HFF-Myc (cell line): ENCODE results near the gene PNMA6E.

Experiments
- DNase-seq: peaks from one replicate; pipeline ENCODE4 v3.0.0-alpha.2; 2011; ENCODE audit warnings: low read depth; ENCODE audit errors: extremely low read depth
- H3K4me3 ChIP-seq: replicated peaks from 2 replicates; pipeline ENCODE4 v1.5.1; 2011; ENCODE audit warnings: low read depth, mild to moderate bottlenecking, control low read depth, low read length
- TF ChIP-seq, protein P1 (sequence below): IDR thresholded peaks from 2 replicates; pipeline ENCODE4 v1.5.1; 2012; ENCODE audit warnings: mild to moderate bottlenecking, low read depth, low read length, control low read depth; ENCODE audit errors: missing control alignments

Gene PNMA6E

DNA sequence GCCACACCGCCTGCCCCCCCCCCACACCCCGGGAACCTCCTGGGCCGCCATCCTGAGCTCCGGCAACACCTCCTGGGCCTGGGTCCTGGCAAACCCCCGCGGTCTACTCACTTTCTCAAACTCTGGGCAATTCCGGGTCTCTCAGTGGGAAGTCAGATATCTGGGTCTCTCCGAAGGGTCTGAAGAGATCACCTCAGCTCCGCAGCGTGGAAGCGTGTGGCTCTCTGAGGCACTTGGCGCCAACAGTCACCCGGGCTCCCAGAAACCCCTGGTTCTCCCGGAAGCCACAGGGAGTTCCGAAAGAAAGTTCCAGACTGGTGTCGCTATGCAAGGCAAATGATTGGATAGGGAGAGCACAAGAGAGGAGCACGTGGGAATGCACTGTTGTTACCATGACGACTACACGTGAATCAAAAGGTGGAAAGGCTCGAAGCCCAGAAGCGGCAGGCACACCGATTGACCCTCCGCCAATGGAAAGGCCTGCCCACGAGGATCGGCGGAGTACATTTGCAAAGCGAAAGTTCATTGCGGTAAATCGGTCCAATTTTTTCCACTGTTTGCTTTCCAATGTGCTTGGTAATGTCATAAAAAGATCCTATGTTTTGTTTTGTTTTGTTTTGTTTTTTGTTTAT, at the start of gene PNMA6E:
Gene PNMA6E (minus strand): TSS at position 218 of the 632 bp plus-strand sequence. CDS start 2,501 bp downstream, outside the sequence.
- no peak for DNase-seq
- TF ChIP-seq, protein P1, sequence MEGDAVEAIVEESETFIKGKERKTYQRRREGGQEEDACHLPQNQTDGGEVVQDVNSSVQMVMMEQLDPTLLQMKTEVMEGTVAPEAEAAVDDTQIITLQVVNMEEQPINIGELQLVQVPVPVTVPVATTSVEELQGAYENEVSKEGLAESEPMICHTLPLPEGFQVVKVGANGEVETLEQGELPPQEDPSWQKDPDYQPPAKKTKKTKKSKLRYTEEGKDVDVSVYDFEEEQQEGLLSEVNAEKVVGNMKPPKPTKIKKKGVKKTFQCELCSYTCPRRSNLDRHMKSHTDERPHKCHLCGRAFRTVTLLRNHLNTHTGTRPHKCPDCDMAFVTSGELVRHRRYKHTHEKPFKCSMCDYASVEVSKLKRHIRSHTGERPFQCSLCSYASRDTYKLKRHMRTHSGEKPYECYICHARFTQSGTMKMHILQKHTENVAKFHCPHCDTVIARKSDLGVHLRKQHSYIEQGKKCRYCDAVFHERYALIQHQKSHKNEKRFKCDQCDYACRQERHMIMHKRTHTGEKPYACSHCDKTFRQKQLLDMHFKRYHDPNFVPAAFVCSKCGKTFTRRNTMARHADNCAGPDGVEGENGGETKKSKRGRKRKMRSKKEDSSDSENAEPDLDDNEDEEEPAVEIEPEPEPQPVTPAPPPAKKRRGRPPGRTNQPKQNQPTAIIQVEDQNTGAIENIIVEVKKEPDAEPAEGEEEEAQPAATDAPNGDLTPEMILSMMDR = no peak
- H3K4me3 ChIP-seq = no peak within 1 kb of the TSS

DNA sequence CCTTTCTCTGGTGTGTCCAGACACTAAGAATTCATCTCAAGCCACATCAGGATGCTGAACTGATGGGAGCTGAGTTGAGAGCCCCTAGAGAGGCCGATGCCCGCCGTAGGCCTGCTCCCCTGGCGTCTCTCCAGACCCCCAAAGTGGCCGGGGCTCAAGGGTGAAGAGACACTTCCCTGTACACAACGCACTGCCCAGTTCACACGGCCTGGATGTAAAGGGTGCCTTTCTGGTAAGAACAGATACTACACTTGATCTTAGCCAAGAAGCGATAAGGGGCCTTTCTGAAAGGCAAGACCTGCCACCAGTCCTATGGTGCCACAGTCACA, 49.8 kb upstream of the PNMA6E start:
- DNase-seq = no peak
- H3K4me3 ChIP-seq = no peak overlapping the region
- TF ChIP-seq, protein P1 = no peak

DNA sequence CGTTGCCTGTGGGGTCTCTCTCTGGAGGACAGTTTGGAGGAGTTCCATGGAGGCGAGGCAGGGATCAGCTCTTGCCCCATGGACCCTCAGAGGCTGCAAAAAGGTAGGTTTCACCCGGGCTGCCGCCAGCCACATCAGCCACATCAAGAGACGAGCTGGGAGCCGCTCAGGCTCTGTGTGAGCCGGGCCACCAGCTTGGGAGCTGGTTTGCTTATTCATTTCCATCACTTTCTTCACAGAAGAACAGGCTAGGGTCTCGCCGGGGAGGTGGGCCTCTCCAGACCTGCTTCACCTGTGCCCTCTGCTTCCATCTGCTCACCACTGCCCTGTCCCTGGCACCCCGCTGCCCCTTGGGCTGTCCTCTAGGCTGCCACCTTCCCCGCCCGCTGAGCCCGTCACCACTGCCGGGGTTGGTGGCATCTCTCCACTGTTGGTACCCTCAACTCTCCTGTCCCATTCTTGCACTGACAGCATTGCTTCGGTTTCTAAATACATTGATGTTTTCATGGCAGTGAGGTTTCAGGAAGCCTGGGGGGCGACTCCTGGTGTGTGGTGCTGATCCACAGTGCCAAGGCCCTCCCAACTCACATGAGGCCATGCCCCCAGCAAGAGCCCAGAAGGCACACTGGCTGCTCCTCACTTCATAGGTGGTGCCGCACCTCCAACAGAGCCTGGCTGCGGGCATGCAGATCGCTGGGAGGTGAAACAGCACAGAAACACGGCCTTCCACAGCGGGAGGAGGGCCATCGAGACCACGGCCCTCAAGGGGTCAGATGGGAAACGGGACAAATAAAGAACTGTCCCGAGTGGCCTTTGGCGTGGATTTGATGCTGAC, 49.2 kb upstream of the PNMA6E start:
- TF ChIP-seq, protein P1 = no peak
- no peak for DNase-seq
- H3K4me3 ChIP-seq = no peak overlapping the region

DNA sequence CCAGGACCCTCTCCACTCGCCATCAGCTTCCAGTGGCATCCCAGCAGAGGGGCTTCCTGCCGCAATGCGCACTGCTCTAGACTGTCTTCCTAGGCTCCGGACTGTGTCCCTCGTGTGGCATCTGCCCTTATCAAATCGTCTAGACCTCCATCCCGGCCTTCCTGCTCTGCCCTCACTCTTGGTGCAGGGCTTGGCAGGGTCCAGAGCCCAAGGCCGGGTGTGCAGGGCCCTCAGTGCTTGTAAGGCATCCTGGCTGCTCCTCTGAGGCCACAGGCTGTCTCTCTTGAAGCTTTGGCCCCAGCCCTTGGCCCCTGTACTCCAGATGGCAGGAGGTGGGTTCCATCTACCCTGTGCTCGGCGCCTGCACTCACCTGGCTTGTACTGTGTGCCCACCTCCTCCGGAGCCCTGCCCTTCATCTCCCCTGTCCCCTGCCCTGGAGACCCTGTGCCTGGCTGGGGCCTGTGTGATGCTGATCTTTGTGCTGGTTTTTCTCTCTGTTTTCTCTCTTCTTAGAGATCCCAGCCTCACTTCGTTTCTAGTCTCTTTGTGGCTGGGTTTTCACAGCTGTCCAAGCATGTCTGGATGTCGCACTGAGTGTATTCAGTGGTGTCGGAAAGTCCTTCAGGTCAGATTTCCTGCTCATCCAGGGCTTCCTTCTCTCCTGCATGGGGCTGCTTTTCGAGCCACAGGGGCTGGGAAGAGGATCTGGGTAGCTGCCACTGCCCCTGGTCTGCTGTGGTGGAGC, 48.4 kb upstream of the PNMA6E start:
- no peak overlapping the region for H3K4me3 ChIP-seq
- TF ChIP-seq, protein P1 = no peak
- DNase-seq = no peak

DNA sequence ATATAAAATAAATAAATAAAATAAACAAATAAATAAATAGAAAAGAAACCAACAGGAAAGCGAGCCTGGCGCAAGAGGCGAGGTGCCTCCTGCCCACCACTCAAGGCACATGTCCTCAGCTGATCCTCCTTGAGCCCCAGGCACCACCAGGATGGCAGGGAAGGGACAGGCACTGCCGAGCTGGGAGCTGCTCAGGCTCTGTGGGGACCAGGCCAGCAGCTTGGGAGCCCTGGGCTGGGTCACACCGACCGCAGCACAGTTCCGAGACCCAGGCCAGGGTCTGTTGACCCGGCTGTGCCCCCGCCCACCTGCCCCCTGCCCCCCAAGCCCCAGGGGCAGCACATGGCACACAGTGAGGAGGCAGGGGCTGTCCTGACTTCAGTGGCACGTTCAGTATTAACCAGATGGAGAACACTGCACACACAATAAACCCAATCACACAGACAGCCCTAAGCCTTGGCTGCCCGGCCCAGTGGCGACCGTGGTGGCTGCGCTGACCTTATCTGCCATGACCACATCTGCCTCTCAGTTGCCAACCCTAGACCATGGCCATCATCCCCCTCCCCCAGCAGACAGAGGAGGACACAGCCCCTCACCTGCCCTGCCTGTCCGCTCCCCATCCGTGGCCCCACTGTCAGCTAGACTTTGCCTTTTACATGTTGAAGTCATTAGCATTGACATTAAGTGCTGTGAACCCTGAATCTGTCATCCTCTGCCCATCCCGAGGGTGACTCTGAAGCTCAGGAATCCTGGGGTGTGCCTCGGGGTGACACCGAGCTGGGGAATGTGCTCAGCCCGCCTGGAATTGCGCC, 47.6 kb upstream of the PNMA6E start:
- TF ChIP-seq, protein P1 = no peak
- H3K4me3 ChIP-seq = no peak overlapping the region
- no peak for DNase-seq

DNA sequence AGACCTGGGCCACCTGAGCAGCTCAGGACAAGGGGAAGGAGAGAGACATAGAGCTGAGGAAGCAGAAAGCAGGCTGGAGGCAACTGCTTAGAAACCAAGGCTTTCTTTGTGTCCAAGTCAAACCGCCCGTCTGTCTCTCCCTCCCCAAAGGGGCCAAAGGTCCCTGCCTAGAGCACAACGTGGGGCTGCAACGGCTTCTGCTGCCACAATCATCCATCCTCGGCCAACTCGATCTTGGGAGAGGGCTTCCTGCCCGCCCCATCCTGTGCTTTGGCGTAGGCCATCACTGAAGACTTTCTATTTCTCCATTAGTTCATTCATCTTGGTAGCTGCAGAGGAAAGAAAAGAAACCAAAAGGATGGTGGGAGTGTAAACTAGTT, 46.4 kb upstream of the PNMA6E start:
- no peak overlapping the region for H3K4me3 ChIP-seq
- no peak for DNase-seq
- TF ChIP-seq, protein P1 = no peak
